GM23248 (cell line): ENCODE measurements around the gene PDE3B. TPM values are rescaled to one million over a fixed set of nuclear protein-coding genes. Genes with fewer than 3 reads are reported as not detected.
"Not testable (repeated sequence)": the region's sequence is repeated elsewhere in the genome, so short reads cannot be mapped to it uniquely, and the experiment has no call there.

Experiments used
- DNase-seq: peaks from one replicate; pipeline ENCODE4 v3.0.0-alpha.2; 2015
- H2AFZ ChIP-seq: fragments of 200-600 bp; sonication (generic); 2 replicates; pipeline ENCODE4 v1.6.1; 2016; ENCODE audit warnings: antibody characterized with exemption
- H3F3A ChIP-seq: fragments of 200-600 bp; sonication (generic); 2 replicates; pipeline ENCODE4 v1.6.1; 2016; ENCODE audit warnings: mild to moderate bottlenecking, antibody characterized with exemption, mixed run types; ENCODE audit not compliant: insufficient read depth
- H3K27ac ChIP-seq: fragments of 200-600 bp; sonication (generic); 2 replicates; pipeline ENCODE4 v1.5.1; 2016; ENCODE audit warnings: mild to moderate bottlenecking
- H3K27me3 ChIP-seq: fragments of 200-600 bp; sonication (generic); replicated peaks from 2 replicates; pipeline ENCODE4 v1.6.1; 2016; ENCODE audit warnings: mild to moderate bottlenecking; ENCODE audit not compliant: insufficient read depth
- H3K36me3 ChIP-seq: fragments of 200-600 bp; sonication (generic); 2 replicates; pipeline ENCODE4 v1.6.1; 2016; ENCODE audit warnings: low read depth, mild to moderate bottlenecking
- H3K4me1 ChIP-seq: fragments of 200-600 bp; sonication (generic); 2 replicates; pipeline ENCODE4 v1.6.1; 2016; ENCODE audit warnings: mild to moderate bottlenecking; ENCODE audit not compliant: insufficient read depth
- H3K4me2 ChIP-seq: fragments of 200-600 bp; sonication (generic); one replicate; pipeline ENCODE4 v1.6.1; 2016; ENCODE audit warnings: mild to moderate bottlenecking; ENCODE audit not compliant: unreplicated experiment
- H3K4me3 ChIP-seq: fragments of 200-600 bp; sonication (generic); 2 replicates; pipeline ENCODE4 v1.5.1; 2016; ENCODE audit warnings: mild to moderate bottlenecking
- H3K79me2 ChIP-seq: fragments of 200-600 bp; sonication (generic); 2 replicates; pipeline ENCODE4 v1.6.1; 2016; ENCODE audit warnings: mild to moderate bottlenecking; ENCODE audit not compliant: insufficient read depth
- H3K9ac ChIP-seq: fragments of 200-600 bp; sonication (generic); 2 replicates; pipeline ENCODE4 v1.6.1; 2016; ENCODE audit warnings: mild to moderate bottlenecking
- H3K9me2 ChIP-seq: fragments of 200-600 bp; sonication (generic); 2 replicates; pipeline ENCODE4 v1.6.1; 2016; ENCODE audit warnings: mixed run types, mild to moderate bottlenecking, moderate library complexity; ENCODE audit not compliant: insufficient read depth
- H3K9me3 ChIP-seq: fragments of 200-600 bp; sonication (generic); one replicate; pipeline ENCODE4 v1.6.1; 2017; ENCODE audit warnings: low read depth
- H4K20me1 ChIP-seq: fragments of 200-600 bp; sonication (generic); 2 replicates; pipeline ENCODE4 v1.6.0; 2016; ENCODE audit not compliant: insufficient read depth
- EZH2 ChIP-seq: fragments of 200-600 bp; sonication (generic); IDR thresholded peaks from 2 replicates; pipeline ENCODE4 v1.6.1; 2018; ENCODE audit warnings: antibody characterized with exemption, mild to moderate bottlenecking; ENCODE audit not compliant: insufficient read depth, poor library complexity, severe bottlenecking
- EZH2phosphoT487 ChIP-seq: fragments of 200-600 bp; sonication (generic); IDR thresholded peaks from 2 replicates; pipeline ENCODE4 v1.6.1; 2018; ENCODE audit warnings: antibody characterized with exemption, moderate library complexity, mild to moderate bottlenecking, low read depth; ENCODE audit not compliant: insufficient read depth
- WGBS, 2 experiments: methylation state at CpG; one replicate each; pipeline ENCODE4 v1.1.6; 2015 to 2017; ENCODE audit warnings: low lambda C conversion rate in 2 of 2, low coverage in 1 of 2; ENCODE audit errors: missing lambda C conversion rate in 2 of 2; 5-methylcytosine and 5-hydroxymethylcytosine counted together
- in situ Hi-C: fragments of 300-500 bp; cut with MboI; formaldehyde crosslinking; loops from 2 replicates; pipeline ENCODE4 v1.15.0; 2020
- polyA plus RNA-seq: library from polyadenylated mRNA; unstranded; fragments of >200 nt; fragmentation: Nextera tagmentation; extraction: Ambion mirVana; gene quantifications from 2 replicates; pipeline ENCODE4 v1.2.1, GENCODE V29; 2016
- total RNA-seq: library from RNA; depleted of rRNA; stranded (reverse); fragments of >200 nt; shearing (Covaris generic); gene quantifications from 2 replicates; pipeline ENCODE4 v1.2.3, GENCODE V29; 2014

PDE3B gene
- total and polyA plus RNA-seq, 2 experiments from 2014 or later: not detected

- Histone ChIP-seq H3K79me2 (no peaks in the 10 kb centered on the region), H3K4me1 (no peaks in the 10 kb centered on the region), H3K36me3 (no peaks in the 10 kb centered on the region), H3K9me2 (no peaks in the 10 kb centered on the region), H3K9me3 (no peaks in the 10 kb centered on the region), H4K20me1 (no peaks in the 10 kb centered on the region), H2AFZ (no peak overlapping the region), H3F3A (no peaks in the 10 kb centered on the region), H3K4me3 (no peak overlapping the region), H3K9ac (no peak overlapping the region), H3K27me3 (no peaks in the 10 kb centered on the region), H3K4me2 (no peak overlapping the region), H3K27ac (no peak overlapping the region)
- no peak for DNase-seq
- 40 to 42% methylated on average over 3 of the region's 3 CpGs for WGBS, 2 experiments
- TF ChIP-seq EZH2phosphoT487: no peak
- TF ChIP-seq EZH2: no peak
- in situ Hi-C loops: no loop called here
Observed at GRCh38 chr11:14626650-14627049, 17.0 kb upstream of the PDE3B start.

- 68 to 69% methylated on average over 14 to 24 of the region's 26 CpGs for WGBS, 2 experiments
- H3K4me3 ChIP-seq, in situ Hi-C loops, H3K9ac ChIP-seq, H3K36me3 ChIP-seq, H2AFZ ChIP-seq, H3K4me2 ChIP-seq, DNase-seq, H3K9me3 ChIP-seq, H3F3A ChIP-seq, H3K79me2 ChIP-seq, H3K4me1 ChIP-seq, H3K27ac ChIP-seq, H4K20me1 ChIP-seq, H3K9me2 ChIP-seq: not testable (repeated sequence)
- peaks cover 21% of the 10 kb centered on the region for H3K27me3 ChIP-seq
Observed at GRCh38 chr11:14633506-14634224, 9.9 kb upstream of the PDE3B start.

GRCh38 chr11:14634813-14635212 is 8.8 kb upstream of the PDE3B start:
- no peaks in the 10 kb centered on the region for H3K4me1 ChIP-seq
- H3F3A ChIP-seq: no peaks in the 10 kb centered on the region
- in situ Hi-C loops: no loop called here
- no peaks in the 10 kb centered on the region for H3K36me3 ChIP-seq
- no peak overlapping the region for H3K4me2 ChIP-seq
- H3K4me3 ChIP-seq: no peak overlapping the region
- H3K9me2 ChIP-seq: no peaks in the 10 kb centered on the region
- H3K79me2 ChIP-seq: no peaks in the 10 kb centered on the region
- no peak overlapping the region for H2AFZ ChIP-seq
- peaks cover 32% of the 10 kb centered on the region for H3K27me3 ChIP-seq
- TF ChIP-seq EZH2: no peak
- H3K27ac ChIP-seq: no peak overlapping the region
- H3K9me3 ChIP-seq: no peaks in the 10 kb centered on the region
- H4K20me1 ChIP-seq: no peaks in the 10 kb centered on the region
- DNase-seq: no peak
- no peak overlapping the region for H3K9ac ChIP-seq
- WGBS, 2 experiments: 3 to 4% methylated on average over 1 of the region's 1 CpG

GRCh38 chr11:14635546-14635945 is 8.1 kb upstream of the PDE3B start:
- Histone ChIP-seq H3K4me1 (no peaks in the 10 kb centered on the region), H2AFZ (no peak overlapping the region), H3K27ac (no peak overlapping the region), H3K79me2 (no peaks in the 10 kb centered on the region), H3K4me3 (no peak overlapping the region), H3K36me3 (no peaks in the 10 kb centered on the region), H3K9me3 (no peaks in the 10 kb centered on the region), H3K27me3 (peaks cover 32% of the 10 kb centered on the region), H3K9me2 (no peaks in the 10 kb centered on the region), H3F3A (no peaks in the 10 kb centered on the region), H3K4me2 (no peak overlapping the region), H4K20me1 (no peaks in the 10 kb centered on the region), H3K9ac (no peak overlapping the region)
- WGBS, 2 experiments: 79 to 83% methylated on average over 1 of the region's 1 CpG
- in situ Hi-C loops: no loop called here
- no peak for DNase-seq
- TF ChIP-seq EZH2 (no peak), EZH2phosphoT487 (no peak)

- Histone ChIP-seq H3K4me3 (no peak overlapping the region), H3K79me2 (no peaks in the 10 kb centered on the region), H3K4me2 (no peak overlapping the region), H3K36me3 (no peaks in the 10 kb centered on the region), H3K9me3 (no peaks in the 10 kb centered on the region), H3F3A (no peaks in the 10 kb centered on the region), H2AFZ (no peak overlapping the region), H3K27me3 (peaks cover 32% of the 10 kb centered on the region), H3K27ac (no peak overlapping the region), H4K20me1 (no peaks in the 10 kb centered on the region), H3K9me2 (no peaks in the 10 kb centered on the region), H3K4me1 (no peaks in the 10 kb centered on the region), H3K9ac (no peak overlapping the region)
- TF ChIP-seq EZH2phosphoT487 (no peak), EZH2 (no peak)
- DNase-seq: no peak
- WGBS, 2 experiments: 17 to 28% methylated on average over 1 of the region's 1 CpG
- in situ Hi-C loops: no loop called here
Observed at GRCh38 chr11:14636119-14636518, 7.5 kb upstream of the PDE3B start.
